GM21367 (cell line): ENCODE data around the gene TWF1.
A peak's percentile ranks its signal among the peaks of the same experiment; 100 is the strongest.
"Not testable (repeated sequence)": the region's sequence is repeated elsewhere in the genome, so short reads cannot be mapped to it uniquely, and the experiment has no call there.

Experiments
- ATAC-seq: cut with Tn5 transposase; IDR thresholded peaks from one replicate; pipeline ENCODE4 v1.9.1; 2021; ENCODE audit not compliant: unreplicated experiment

TWF1 gene

DNA sequence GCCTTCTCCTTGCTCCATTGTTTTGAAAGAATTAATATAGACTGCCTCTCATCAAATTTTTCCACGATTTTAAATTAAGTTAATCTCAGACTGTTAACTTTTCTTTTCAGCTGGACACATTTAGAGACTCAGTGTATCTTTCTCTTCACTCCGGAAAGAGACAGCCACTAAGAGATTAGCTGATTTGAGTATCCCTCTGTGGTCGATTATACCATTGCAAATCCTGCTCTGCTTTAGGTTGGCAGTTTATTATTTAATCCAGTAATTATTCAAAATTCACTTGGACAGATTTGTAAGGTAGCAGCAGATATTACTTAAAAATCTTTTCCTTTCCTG lies 588 bp upstream of the TWF1 start:
- ATAC-seq, result no peak

DNA sequence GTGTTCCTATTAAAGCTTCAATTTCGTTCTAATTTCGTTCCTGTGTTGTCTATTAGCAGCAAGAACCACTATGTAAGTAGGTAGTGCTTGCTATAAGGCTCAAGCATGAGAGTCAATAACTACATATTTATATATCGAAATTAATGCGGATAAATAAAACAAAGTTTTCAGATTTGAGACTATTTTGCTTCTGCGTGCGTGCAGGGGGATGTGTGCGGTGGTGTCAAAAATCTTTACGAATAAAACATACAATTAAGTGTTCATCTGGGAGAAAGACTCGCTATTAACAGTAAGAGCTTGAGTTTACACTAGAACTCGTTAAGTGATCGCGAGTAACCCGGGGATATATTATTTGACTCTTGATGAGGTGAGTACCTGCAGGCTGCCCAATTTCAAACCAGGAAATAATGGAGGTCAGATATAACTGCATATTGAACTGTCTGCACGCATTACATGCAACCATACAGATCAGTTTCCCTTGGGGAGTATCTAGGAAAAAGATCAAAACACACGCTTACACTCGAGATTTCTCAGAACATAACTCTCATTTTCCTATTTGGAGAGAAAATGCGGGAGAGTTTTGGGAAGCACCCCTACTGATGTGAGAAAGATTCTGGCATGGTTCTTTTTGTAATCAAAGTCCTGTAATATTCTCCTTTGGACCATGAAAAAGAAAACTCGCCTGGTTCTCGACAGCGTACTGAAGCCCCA lies 813 bp downstream of the TWF1 start:
- ATAC-seq, result no peak

DNA sequence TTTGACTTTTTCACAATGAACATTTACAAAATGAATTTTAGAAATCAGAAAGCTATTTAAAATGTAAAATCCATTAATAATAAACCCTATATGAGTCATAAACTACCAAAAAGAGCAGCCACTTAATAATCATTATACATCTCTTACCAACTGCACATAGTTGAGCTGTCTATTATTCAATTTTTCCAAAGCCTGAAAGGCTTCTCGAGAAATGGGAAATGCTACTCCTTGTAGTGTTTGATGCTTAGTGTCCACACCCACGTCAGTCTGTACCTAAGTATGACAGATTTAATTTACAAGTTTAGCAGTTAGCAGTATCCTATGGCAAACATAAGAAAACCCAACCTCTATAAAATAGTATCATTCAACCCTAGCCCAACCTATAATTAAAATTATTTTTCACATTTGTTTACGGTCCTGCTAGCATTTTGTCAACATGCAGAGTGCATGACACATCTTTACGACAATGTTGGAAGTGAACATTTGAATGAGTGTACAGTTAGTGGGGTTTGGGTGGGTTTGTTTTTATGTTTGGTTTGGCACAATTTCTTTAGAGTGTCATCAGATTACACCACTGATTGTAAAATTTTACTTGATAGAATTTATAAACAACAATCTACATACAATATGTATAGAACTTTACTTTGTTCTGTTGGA lies 8.4 kb downstream of the TWF1 start:
- ATAC-seq, result no peak

DNA sequence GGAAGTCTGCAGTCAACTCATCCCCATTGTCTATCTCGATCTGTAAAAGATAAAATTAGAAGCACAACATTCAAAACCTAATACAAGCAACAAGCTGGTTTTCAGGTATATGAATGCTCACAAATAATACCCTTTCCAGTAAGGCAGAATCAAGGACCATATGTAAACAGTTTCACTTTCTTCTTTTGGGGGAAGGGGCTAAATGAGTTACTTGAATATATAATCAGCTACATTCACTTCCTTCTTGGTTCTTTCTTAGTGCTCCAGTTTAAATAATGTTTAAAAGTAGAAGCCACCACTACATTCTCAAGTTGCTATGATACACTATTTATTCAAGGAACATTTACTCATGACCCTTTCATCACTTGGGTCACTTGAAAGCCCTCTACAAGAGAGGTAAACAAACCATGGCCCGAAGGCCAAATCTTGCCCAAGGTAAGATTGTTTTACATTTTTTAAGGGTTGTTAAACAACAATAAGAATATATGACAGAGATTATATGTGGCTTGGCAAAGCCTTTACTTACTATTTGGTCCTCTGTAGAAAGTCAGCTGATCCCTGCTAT lies 10.3 kb downstream of the TWF1 start:
- no peak for ATAC-seq

GRCh38 chr12:43789941-43790340 lies 16.2 kb downstream of the TWF1 start:
- no peak for ATAC-seq

- no peak for ATAC-seq
Measured at GRCh38 chr12:43786899-43787693, 19.0 kb downstream of the TWF1 start.

- ATAC-seq, result no peak
Measured at GRCh38 chr12:43776498-43776897, 29.6 kb downstream of the TWF1 start.

DNA sequence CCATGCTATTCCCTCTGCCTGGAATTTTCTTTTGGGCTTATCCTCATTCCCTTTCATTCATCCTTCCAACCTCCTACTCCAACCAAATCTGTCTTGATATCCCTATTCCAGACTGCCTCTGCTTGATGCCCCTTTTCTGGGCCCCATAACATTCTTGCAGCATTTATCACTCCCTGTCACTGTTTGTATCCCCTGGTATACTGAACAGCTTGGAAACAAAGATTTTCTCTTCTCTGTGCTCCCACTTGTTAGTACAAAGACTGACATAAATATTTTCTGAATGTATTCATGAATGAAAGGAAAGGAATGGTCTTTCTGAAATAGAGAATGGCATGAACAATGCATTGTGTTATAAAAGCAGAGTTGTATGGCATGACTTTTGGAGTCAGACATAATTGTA lies 39.8 kb downstream of the TWF1 start:
- no peak for ATAC-seq

DNA sequence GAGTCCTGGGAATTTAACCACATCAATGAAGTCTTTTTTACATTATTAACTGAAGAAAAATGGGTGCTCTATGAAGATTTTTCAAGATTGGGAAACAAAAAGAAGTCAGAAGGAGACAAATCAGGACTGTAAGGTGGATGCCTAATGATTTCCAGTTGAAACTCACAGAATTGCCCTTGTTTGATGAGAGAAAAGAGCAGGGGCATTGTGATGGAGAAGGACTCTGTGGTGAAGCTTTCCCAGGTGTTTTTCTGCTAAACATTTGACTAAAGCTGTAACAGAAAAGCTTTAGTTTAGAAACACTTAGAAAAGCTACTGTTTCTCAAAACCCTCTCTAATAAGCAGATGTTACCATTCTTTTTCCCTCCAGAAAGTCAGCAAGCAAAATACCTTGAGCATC lies 41.6 kb downstream of the TWF1 start:
- no peak for ATAC-seq

- no peak for ATAC-seq
Measured at GRCh38 chr12:43763769-43764168, 42.3 kb downstream of the TWF1 start.

DNA sequence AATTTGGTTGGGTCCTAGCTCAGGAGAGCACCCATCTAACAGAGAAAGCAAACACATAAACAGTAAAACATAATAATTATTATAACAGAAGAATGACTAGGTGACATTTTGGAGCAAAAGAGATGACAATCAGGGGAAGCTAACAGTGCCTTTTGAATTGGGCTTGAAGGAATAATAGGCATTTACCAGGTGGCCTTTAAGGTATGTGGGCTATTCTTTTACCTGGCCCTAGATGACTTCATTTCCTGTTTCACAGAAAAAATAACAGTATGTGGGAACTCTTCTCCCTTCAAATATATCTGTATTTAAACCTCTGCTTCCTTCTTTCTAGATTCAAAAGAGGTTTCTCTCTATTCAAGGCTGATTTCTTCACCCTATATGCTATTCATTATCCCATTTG lies 43.5 kb downstream of the TWF1 start:
- no peak for ATAC-seq

GRCh38 chr12:43761500-43761899 lies 44.6 kb downstream of the TWF1 start:
- ATAC-seq, result no peak

- ATAC-seq, result no peak
Measured at GRCh38 chr12:43760396-43760795, 45.7 kb downstream of the TWF1 start.

GRCh38 chr12:43758728-43759563 lies 47.2 kb downstream of the TWF1 start, which contains the start of the genes IRAK4 and PUS7L:
Gene IRAK4, plus strand, starts transcription at chr12:43758951. Its CDS starts 9,161 bp downstream, at chr12:43768112.
Gene PUS7L, minus strand, starts transcription at chr12:43758790. Its CDS starts 3,545 bp downstream, at chr12:43755245.
- ATAC-seq, result peak; percentile 97

DNA sequence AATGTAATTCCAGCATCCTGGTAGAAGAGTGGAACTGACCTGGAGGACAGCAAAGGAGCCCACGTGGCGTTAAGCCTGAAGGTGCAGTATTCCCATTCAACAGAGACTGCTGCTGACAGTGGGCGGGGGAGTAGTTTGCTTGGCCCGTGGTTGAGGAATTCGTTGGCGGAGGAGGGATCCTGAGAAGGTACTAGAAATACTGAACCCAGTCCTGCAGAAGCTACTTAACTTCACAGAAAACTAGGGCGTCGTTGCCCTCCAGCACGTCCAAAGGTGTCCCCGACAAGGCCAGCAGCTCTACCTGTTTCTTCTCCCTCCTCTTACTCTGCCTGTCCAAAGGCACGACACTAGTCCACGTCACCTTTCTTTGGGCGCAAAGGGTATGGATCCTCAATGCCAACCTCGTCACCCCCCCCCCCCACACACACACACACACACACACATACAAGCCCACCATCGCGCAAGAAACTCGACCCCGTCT lies 47.8 kb downstream of the TWF1 start:
- no peak for ATAC-seq

DNA sequence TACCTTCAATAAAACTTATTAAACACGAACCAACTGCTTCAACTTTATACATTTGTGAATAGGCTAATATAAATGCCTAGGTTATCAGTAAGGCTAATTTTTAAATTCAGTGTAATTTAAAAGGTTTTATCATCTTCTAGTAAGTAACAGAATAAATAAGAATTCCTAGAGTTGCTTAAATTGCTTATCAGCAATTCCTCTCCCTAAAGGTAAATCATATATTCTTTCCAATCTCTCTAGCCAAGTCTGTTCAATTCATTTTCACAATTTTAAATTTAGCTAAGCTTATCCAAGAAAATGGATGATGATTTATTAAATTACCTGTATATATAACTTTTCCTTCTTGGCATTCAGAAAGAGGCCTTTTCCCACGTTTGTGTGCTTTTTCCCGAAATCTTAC lies 52.1 kb downstream of the TWF1 start:
- ATAC-seq, result no peak

DNA sequence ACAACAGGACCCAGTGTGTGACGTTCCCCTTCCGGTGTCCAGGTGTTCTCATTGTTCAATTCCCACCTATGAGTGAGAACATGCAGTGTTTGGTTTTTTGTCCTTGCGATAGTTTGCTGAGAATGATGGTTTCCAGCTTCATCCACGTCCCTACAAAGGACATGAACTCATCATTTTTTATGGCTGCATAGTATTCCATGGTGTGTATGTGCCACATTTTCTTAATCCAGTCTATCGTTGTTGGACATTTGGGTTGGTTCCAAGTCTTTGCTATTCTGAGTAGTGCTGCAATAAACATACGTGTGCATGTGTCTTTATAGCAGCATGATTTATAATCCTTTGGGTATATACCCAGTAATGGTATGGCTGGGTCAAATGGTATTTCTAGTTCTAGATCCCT lies 54.8 kb downstream of the TWF1 start:
- not testable (repeated sequence) for ATAC-seq

GRCh38 chr12:43750814-43751213 lies 55.3 kb downstream of the TWF1 start:
- no peak for ATAC-seq

- ATAC-seq, result no peak
Measured at GRCh38 chr12:43749016-43749415, 57.1 kb downstream of the TWF1 start.

GRCh38 chr12:43744826-43745225 lies 61.3 kb downstream of the TWF1 start:
- no peak for ATAC-seq
